ENCODE measurements around the gene B3GAT2. TPM values are rescaled to one million over a fixed set of nuclear protein-coding genes. Genes with fewer than 3 reads are reported as not detected.

Gene B3GAT2
- total RNA-seq, 1 experiment from 2014 or later: not detected

DNA sequence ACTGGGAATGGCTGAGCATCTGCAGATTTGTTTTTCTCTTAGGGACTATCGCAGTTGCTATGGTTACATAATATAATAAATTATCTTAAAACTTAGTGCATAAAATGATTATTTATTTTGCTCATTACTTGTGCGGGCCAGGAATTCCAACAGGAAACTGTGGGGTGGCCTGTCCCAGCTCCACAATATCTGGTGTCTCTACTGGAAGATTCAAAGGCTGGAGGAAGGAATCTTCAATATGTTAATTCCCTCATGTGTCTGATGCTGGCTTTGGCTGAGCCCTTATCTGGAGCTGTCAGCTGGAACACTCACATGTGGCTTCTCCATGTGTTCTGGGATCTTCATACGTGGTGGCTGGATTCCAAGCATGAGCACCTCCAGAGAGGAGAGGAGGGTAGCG lies 23.9 kb upstream of the B3GAT2 start:
- Histone ChIP-seq H3K36me3 (ENCODE audit: insufficient read depth, low read length) (no peaks in the 10 kb centered on the region), H4K20me1 (ENCODE audit: insufficient read depth, low read depth, low read length) (no peaks in the 10 kb centered on the region), H2AFZ (ENCODE audit: low read length) (no peak overlapping the region), H3K79me2 (ENCODE audit: low read length) (no peaks in the 10 kb centered on the region), H3K4me1 (ENCODE audit: low read length) (no peaks in the 10 kb centered on the region), H3K4me2 (ENCODE audit: low read depth, low read length, poor library complexity, severe bottlenecking) (no peak overlapping the region), H3K27ac (ENCODE audit: low read length) (no peak overlapping the region), H3K27me3 (ENCODE audit: low read length) (no peaks in the 10 kb centered on the region), H3K9me3 (ENCODE audit: low read length) (no peaks in the 10 kb centered on the region), H3K4me3 (ENCODE audit: low read length) (no peak overlapping the region), H3K9ac (ENCODE audit: low read length) (no peak overlapping the region), H3K9me2 (replicated peaks; ENCODE audit: insufficient read depth, low read length) (no peaks in the 10 kb centered on the region)
- DNase-seq: no peak

DNA sequence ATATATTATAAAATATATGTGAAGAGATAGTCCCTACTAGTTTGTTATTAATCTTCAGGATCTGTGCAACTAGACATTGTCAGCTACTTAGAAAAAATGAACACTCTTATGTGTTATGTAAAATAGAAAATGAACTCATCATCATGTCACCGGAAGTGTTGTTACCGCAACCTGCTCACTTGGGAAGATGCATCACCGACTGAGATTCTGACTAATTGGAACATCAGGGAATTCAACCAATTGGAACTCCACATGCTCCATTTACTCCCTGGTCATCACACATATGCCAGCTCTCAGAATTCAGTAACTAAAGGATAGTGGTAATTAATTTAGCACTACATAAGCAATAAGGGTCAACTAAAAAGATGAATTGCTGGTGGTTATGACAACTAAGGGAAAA lies 16.7 kb upstream of the B3GAT2 start:
- Histone ChIP-seq H3K9me2 (replicated peaks; ENCODE audit: insufficient read depth, low read length) (no peaks in the 10 kb centered on the region), H3K4me2 (ENCODE audit: low read depth, low read length, poor library complexity, severe bottlenecking) (no peak overlapping the region), H4K20me1 (ENCODE audit: insufficient read depth, low read depth, low read length) (no peaks in the 10 kb centered on the region), H3K79me2 (ENCODE audit: low read length) (no peaks in the 10 kb centered on the region), H3K36me3 (ENCODE audit: insufficient read depth, low read length) (no peaks in the 10 kb centered on the region), H3K9me3 (ENCODE audit: low read length) (no peaks in the 10 kb centered on the region), H3K4me1 (ENCODE audit: low read length) (no peaks in the 10 kb centered on the region), H3K27me3 (ENCODE audit: low read length) (no peaks in the 10 kb centered on the region), H2AFZ (ENCODE audit: low read length) (no peak overlapping the region), H3K27ac (ENCODE audit: low read length) (no peak overlapping the region), H3K4me3 (ENCODE audit: low read length) (no peak overlapping the region), H3K9ac (ENCODE audit: low read length) (no peak overlapping the region)
- DNase-seq: no peak

DNA sequence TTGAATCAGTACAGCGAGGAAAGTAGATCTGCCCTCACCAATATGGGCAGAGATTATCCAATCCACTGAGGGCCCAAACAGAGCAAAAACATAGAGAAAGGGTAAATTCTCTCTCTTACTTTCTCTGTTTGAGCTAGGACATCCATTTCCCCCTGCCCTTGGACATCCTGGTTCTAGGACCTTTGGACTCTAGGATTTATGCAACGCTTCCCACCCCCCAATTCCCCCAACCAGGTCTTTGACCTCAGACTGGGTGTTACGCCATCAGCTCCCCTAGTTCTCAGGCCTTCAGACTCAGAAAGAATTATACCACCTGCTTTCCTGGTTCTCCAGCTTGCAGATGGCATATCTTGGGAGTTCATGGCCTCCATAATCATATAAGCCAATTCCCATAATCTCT lies 10.2 kb upstream of the B3GAT2 start:
- no peak overlapping the region for H3K27ac ChIP-seq (ENCODE audit: low read length)

DNA sequence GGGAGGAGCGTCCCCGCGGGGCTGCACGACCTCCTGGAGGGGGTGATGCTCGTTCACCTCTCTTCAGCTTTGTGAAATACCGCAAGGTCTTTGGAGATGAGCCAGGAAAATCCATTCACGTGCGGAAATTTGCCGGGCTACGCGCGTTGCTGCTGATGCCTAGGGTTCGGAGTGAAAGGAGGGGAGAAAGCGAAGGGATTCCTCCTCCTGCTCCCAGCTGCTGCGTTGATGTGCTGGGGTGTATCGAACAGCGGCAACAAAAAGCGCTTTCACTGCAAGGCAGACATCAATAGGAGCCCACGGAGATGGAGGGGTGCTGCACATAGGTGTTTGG lies 391 bp upstream of the B3GAT2 start:
- H3K4me1 ChIP-seq (ENCODE audit: low read length): 0 out of 2 replicates have a peak, but pooled peaks cover 3% of the 10 kb centered on the region
- H3K4me2 ChIP-seq (ENCODE audit: low read depth, low read length, poor library complexity, severe bottlenecking): no peak overlapping the region
- H3K9me2 ChIP-seq (replicated peaks; ENCODE audit: insufficient read depth, low read length): no peaks in the 10 kb centered on the region
- no peaks in the 10 kb centered on the region for H3K9me3 ChIP-seq (ENCODE audit: low read length)
- no peaks in the 10 kb centered on the region for H4K20me1 ChIP-seq (ENCODE audit: insufficient read depth, low read depth, low read length)
- H3K4me3 ChIP-seq (ENCODE audit: low read length): no peak overlapping the region
- H2AFZ ChIP-seq (ENCODE audit: low read length): no peak overlapping the region
- H3K36me3 ChIP-seq (ENCODE audit: insufficient read depth, low read length): no peaks in the 10 kb centered on the region
- H3K27ac ChIP-seq (ENCODE audit: low read length): no peak overlapping the region
- no peak overlapping the region for H3K9ac ChIP-seq (ENCODE audit: low read length)
- no peak for DNase-seq
- no peaks in the 10 kb centered on the region for H3K27me3 ChIP-seq (ENCODE audit: low read length)
- no peaks in the 10 kb centered on the region for H3K79me2 ChIP-seq (ENCODE audit: low read length)

More for the DNA sequence above, 10.2 kb upstream of the B3GAT2 start:
- Histone ChIP-seq H2AFZ (ENCODE audit: low read length) (no peak overlapping the region), H3K9ac (ENCODE audit: low read length) (no peak overlapping the region), H3K4me2 (ENCODE audit: low read depth, low read length, poor library complexity, severe bottlenecking) (no peak overlapping the region), H3K4me1 (ENCODE audit: low read length) (no peaks in the 10 kb centered on the region), H3K27me3 (ENCODE audit: low read length) (no peaks in the 10 kb centered on the region), H3K79me2 (ENCODE audit: low read length) (no peaks in the 10 kb centered on the region), H3K9me2 (replicated peaks; ENCODE audit: insufficient read depth, low read length) (no peaks in the 10 kb centered on the region), H3K4me3 (ENCODE audit: low read length) (no peak overlapping the region), H4K20me1 (ENCODE audit: insufficient read depth, low read depth, low read length) (no peaks in the 10 kb centered on the region), H3K36me3 (ENCODE audit: insufficient read depth, low read length) (no peaks in the 10 kb centered on the region), H3K9me3 (ENCODE audit: low read length) (no peaks in the 10 kb centered on the region)
- DNase-seq: no peak

DNA sequence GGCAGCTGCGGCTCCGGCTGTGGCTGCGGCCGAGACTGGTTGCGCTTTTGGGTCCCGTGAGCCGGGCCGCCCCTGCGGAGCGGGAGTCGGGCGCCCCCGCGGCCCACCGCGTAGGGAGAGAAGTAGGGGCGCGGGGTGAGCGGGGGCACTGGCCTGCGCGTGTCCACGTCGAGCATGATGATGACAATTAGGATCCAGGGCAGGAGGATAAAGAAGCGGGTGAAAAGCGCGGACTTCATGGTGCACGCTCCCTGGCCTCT lies 739 bp downstream of the B3GAT2 start:
- Histone ChIP-seq H3K4me2 (ENCODE audit: low read depth, low read length, poor library complexity, severe bottlenecking) (no peak overlapping the region), H3K9ac (ENCODE audit: low read length) (no peak overlapping the region), H3K36me3 (ENCODE audit: insufficient read depth, low read length) (no peaks in the 10 kb centered on the region), H3K4me1 (ENCODE audit: low read length) (0 out of 2 replicates have a peak, but pooled peaks cover 3% of the 10 kb centered on the region), H3K9me2 (replicated peaks; ENCODE audit: insufficient read depth, low read length) (no peaks in the 10 kb centered on the region), H3K9me3 (ENCODE audit: low read length) (no peaks in the 10 kb centered on the region), H2AFZ (ENCODE audit: low read length) (no peak overlapping the region), H3K4me3 (ENCODE audit: low read length) (no peak overlapping the region), H4K20me1 (ENCODE audit: insufficient read depth, low read depth, low read length) (no peaks in the 10 kb centered on the region), H3K79me2 (ENCODE audit: low read length) (no peaks in the 10 kb centered on the region), H3K27ac (ENCODE audit: low read length) (no peak overlapping the region), H3K27me3 (ENCODE audit: low read length) (no peaks in the 10 kb centered on the region)
- DNase-seq: no peak

DNA sequence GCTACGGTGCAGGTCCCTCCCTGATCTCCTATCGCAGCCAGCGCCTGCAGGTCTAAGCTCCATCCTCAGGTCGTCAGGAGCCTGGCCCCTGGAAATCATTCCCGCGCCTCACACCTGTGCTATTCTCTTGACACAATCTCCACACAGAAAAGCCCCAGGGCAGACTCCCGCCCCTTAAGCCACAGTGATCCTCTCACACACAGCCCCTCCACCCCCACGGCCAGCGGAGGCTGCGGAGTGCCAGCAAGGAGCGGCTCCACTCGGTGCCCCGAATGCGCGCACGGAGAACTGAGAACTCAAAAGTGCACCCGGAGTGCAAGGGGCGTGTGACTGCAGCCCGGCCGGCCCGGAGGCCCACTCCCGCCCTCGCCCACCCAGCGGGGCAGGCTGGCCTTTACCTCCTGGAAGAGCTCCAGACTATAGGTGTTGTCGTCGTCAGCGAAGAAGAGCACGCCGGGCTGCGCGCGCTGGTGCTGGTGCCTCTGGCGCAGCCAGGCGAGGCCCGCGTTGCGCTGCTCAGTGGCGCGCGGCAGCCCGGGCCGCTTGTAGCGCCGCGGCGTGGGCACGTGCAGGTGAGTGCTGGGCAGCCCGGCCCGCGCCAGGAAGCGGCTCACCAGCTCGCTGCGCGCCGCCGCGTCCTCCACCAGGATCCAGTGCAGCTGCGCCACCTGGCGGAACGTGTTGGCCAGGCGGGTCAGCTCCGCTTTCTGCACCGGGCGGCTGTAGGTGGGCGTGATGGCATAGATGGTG lies 1.2 kb downstream of the B3GAT2 start:
- Histone ChIP-seq H3K4me2 (ENCODE audit: low read depth, low read length, poor library complexity, severe bottlenecking) (peak overlapping the region; percentile 29), H3K27ac (ENCODE audit: low read length) (no peak overlapping the region), H4K20me1 (ENCODE audit: insufficient read depth, low read depth, low read length) (no peaks in the 10 kb centered on the region), H3K79me2 (ENCODE audit: low read length) (no peaks in the 10 kb centered on the region), H3K36me3 (ENCODE audit: insufficient read depth, low read length) (no peaks in the 10 kb centered on the region), H2AFZ (ENCODE audit: low read length) (no peak overlapping the region), H3K4me3 (ENCODE audit: low read length) (no peak overlapping the region), H3K4me1 (ENCODE audit: low read length) (0 out of 2 replicates have a peak, but pooled peaks cover 3% of the 10 kb centered on the region), H3K9me3 (ENCODE audit: low read length) (no peaks in the 10 kb centered on the region), H3K9me2 (replicated peaks; ENCODE audit: insufficient read depth, low read length) (no peaks in the 10 kb centered on the region), H3K27me3 (ENCODE audit: low read length) (no peaks in the 10 kb centered on the region), H3K9ac (ENCODE audit: low read length) (no peak overlapping the region)
- DNase-seq: peak; percentile 85

DNA sequence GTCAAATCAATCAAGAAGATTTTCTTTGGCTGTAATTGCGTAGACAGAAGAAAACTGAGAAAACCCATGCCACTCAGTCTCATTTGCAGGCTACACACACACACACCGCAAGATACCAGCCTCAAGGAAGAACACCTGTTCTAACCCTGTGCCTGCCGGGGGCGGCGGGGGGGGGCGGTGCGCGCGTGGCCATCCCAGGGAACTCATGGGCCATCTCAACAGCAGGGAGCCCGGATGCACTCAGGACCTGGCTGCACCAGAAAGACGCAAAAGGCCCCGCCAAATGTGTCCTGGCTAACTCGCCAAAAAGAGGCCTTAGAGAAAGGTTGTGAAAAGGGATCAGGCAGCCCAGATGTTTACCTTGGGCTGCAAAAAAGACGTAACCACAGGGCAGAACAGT lies 2.1 kb downstream of the B3GAT2 start:
- Histone ChIP-seq H3K79me2 (ENCODE audit: low read length) (no peaks in the 10 kb centered on the region), H2AFZ (ENCODE audit: low read length) (no peak overlapping the region), H3K4me3 (ENCODE audit: low read length) (no peak overlapping the region), H3K36me3 (ENCODE audit: insufficient read depth, low read length) (no peaks in the 10 kb centered on the region), H3K9me3 (ENCODE audit: low read length) (no peaks in the 10 kb centered on the region), H3K4me1 (ENCODE audit: low read length) (0 out of 2 replicates have a peak, but pooled peaks cover 3% of the 10 kb centered on the region), H3K27ac (ENCODE audit: low read length) (no peak overlapping the region), H4K20me1 (ENCODE audit: insufficient read depth, low read depth, low read length) (no peaks in the 10 kb centered on the region), H3K4me2 (ENCODE audit: low read depth, low read length, poor library complexity, severe bottlenecking) (no peak overlapping the region), H3K9me2 (replicated peaks; ENCODE audit: insufficient read depth, low read length) (no peaks in the 10 kb centered on the region), H3K27me3 (ENCODE audit: low read length) (no peaks in the 10 kb centered on the region), H3K9ac (ENCODE audit: low read length) (no peak overlapping the region)
- no peak for DNase-seq

DNA sequence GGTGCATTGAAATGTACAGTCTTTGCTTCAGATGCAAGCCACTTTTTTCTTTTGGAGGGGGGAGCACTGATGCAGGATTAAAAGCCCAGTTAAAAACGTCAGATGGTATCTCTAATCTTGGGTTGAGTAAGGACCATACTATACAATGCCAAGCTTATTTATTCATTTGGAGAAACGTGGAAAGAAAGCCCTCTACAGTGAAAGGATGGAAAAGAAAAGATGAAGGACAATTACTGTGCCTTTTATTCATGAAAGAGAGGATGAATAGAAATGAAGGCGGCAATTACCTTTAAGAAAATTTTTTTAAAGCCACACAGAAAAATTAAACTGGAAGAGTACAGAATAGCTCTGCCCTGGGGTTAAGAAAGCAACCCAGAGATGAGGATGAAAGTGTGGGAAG lies 2.7 kb downstream of the B3GAT2 start:
- Histone ChIP-seq H4K20me1 (ENCODE audit: insufficient read depth, low read depth, low read length) (no peaks in the 10 kb centered on the region), H3K4me1 (ENCODE audit: low read length) (0 out of 2 replicates have a peak, but pooled peaks cover 3% of the 10 kb centered on the region), H3K9me3 (ENCODE audit: low read length) (no peaks in the 10 kb centered on the region), H3K36me3 (ENCODE audit: insufficient read depth, low read length) (no peaks in the 10 kb centered on the region), H3K27me3 (ENCODE audit: low read length) (no peaks in the 10 kb centered on the region), H3K4me2 (ENCODE audit: low read depth, low read length, poor library complexity, severe bottlenecking) (no peak overlapping the region), H3K4me3 (ENCODE audit: low read length) (no peak overlapping the region), H3K9ac (ENCODE audit: low read length) (no peak overlapping the region), H3K9me2 (replicated peaks; ENCODE audit: insufficient read depth, low read length) (no peaks in the 10 kb centered on the region), H3K79me2 (ENCODE audit: low read length) (no peaks in the 10 kb centered on the region), H2AFZ (ENCODE audit: low read length) (no peak overlapping the region), H3K27ac (ENCODE audit: low read length) (no peak overlapping the region)
- no peak for DNase-seq

Data from Karpas-422 (cell line).